Measurements from ENCODE around the gene CHPT1. TPM values are rescaled to one million over a fixed set of nuclear protein-coding genes. Genes with fewer than 3 reads are reported as not detected.
"Not testable (repeated sequence)": the region's sequence is repeated elsewhere in the genome, so short reads cannot be mapped to it uniquely, and the experiment has no call there.

CHPT1 gene
- total and polyA plus RNA-seq, 2 donors from 2014 or later: 32.1 to 65.5 TPM

DNA sequence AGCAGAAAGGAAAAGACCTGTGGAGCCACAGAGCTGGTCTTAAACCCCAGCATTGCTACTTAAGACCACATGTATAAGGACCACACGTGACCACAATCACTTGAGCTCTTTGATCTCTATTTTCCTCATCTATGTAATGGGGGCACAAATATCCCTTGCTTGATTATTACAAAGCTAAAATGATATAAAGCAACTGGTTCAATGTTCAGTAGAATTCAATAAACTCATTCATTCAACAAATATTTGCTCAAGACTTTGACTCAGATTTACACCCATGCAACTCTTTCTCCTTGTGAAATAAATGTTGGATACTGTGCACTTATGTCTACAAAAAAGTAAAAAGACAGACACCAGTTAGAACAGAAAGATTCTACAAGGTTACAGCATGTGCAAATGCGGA lies 21.9 kb upstream of the CHPT1 start:
- peaks cover 0 to 2% (median 0%) of the 10 kb centered on the region in 3 donors for H3K4me1 ChIP-seq (ENCODE audit: control insufficient read depth in 2 of 3, insufficient read depth in 2 of 3, low read depth in 1 of 3, low read length in 3 of 3)
- H3K27ac ChIP-seq (ENCODE audit: low read depth in 2 of 2, low read length in 2 of 2): no peak overlapping the region
- H3K27me3 ChIP-seq (ENCODE audit: control insufficient read depth, insufficient read depth, low read length): no peaks in the 10 kb centered on the region
- TF ChIP-seq, protein P1, sequence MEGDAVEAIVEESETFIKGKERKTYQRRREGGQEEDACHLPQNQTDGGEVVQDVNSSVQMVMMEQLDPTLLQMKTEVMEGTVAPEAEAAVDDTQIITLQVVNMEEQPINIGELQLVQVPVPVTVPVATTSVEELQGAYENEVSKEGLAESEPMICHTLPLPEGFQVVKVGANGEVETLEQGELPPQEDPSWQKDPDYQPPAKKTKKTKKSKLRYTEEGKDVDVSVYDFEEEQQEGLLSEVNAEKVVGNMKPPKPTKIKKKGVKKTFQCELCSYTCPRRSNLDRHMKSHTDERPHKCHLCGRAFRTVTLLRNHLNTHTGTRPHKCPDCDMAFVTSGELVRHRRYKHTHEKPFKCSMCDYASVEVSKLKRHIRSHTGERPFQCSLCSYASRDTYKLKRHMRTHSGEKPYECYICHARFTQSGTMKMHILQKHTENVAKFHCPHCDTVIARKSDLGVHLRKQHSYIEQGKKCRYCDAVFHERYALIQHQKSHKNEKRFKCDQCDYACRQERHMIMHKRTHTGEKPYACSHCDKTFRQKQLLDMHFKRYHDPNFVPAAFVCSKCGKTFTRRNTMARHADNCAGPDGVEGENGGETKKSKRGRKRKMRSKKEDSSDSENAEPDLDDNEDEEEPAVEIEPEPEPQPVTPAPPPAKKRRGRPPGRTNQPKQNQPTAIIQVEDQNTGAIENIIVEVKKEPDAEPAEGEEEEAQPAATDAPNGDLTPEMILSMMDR (IDR thresholded peaks at IDR 0.05; ENCODE audit: borderline replicate concordance, extremely low read depth, insufficient read depth): no peak
- DNase-seq: no peak
- no peak overlapping the region for H3K4me3 ChIP-seq (ENCODE audit: low read length in 3 of 3)
- no peaks in the 10 kb centered on the region for H3K9me3 ChIP-seq (ENCODE audit: control insufficient read depth in 2 of 3, insufficient read depth in 1 of 3, low read length in 3 of 3)
- H3K36me3 ChIP-seq (ENCODE audit: control insufficient read depth in 2 of 3, insufficient read depth in 3 of 3, low read length in 3 of 3): no peaks in the 10 kb centered on the region
- intact Hi-C loops (cut with DNase I): no loop called here
- no peak overlapping the region for H3K9ac ChIP-seq (ENCODE audit: low read length in 3 of 3)
- no peak for FAIRE-seq

DNA sequence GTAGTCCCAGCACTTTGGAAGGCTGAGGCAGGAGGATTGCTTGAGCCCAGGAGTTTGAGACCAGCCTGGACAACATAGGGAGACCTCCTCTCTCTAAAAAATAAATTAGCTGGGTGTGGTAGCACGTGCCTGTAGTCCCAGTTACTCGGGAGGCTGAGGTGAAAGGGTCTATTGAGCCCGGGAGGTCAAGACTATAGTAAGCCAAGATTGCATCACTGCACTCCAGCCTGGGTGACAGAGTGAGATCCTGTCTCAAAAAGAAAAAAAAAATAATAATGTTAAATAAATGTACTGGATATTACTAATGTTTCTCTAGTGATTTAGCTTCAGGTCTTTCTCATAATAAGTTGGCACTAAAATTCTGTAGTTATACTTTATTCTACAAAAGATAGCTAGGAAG lies 20.9 kb upstream of the CHPT1 start:
- H3K9ac ChIP-seq (ENCODE audit: low read length in 3 of 3); H3K27me3 ChIP-seq (ENCODE audit: control insufficient read depth, insufficient read depth, low read length); DNase-seq; H3K9me3 ChIP-seq (ENCODE audit: control insufficient read depth in 2 of 3, insufficient read depth in 1 of 3, low read length in 3 of 3); intact Hi-C loops (cut with DNase I); H3K4me1 ChIP-seq (ENCODE audit: control insufficient read depth in 2 of 3, insufficient read depth in 2 of 3, low read depth in 1 of 3, low read length in 3 of 3); FAIRE-seq; H3K27ac ChIP-seq (ENCODE audit: low read depth in 2 of 2, low read length in 2 of 2); H3K4me3 ChIP-seq (ENCODE audit: low read length in 3 of 3); H3K36me3 ChIP-seq (ENCODE audit: control insufficient read depth in 2 of 3, insufficient read depth in 3 of 3, low read length in 3 of 3): not testable (repeated sequence)

DNA sequence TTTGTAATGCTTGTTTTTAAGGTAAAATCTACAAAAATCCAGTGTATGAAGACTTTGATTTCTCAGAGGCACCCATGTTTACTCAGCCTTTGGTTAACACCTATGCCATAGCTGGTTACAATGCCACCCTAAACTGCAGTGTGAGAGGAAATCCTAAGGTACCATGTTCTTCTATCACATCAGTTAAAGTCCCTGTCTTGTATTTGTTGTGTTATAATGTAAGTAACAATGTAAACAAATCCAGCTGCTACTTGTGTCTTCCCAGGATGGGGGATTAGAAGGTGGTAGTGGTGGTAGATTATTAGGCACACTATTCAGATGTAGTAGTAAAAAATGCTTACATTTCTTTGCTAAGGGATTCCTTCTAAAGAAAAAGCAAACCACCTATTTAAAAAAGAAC lies 19.4 kb upstream of the CHPT1 start:
- FAIRE-seq: no peak
- H3K4me3 ChIP-seq (ENCODE audit: low read length in 3 of 3): no peak overlapping the region

DNA sequence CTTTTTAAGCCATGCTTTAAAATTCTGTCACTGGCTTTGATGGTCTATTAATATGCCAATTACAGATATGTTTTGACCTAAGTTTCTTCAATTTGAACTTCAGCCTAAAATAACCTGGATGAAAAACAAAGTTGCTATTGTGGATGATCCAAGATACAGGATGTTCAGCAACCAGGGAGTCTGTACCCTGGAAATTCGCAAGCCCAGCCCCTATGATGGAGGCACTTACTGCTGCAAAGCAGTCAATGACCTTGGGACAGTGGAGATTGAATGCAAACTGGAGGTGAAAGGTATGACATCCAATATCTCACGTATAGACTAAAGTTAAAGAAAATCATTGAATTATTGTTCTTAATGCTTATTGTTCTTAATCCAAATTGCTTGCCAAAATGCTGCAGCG lies 17.2 kb upstream of the CHPT1 start:
- intact Hi-C loops (cut with DNase I): no loop called here
- no peak overlapping the region for H3K27ac ChIP-seq (ENCODE audit: low read depth in 2 of 2, low read length in 2 of 2)
- no peaks in the 10 kb centered on the region for H3K4me1 ChIP-seq (ENCODE audit: control insufficient read depth in 2 of 3, insufficient read depth in 2 of 3, low read depth in 1 of 3, low read length in 3 of 3)
- H3K4me3 ChIP-seq (ENCODE audit: low read length in 3 of 3): no peak overlapping the region
- no peaks in the 10 kb centered on the region for H3K9me3 ChIP-seq (ENCODE audit: control insufficient read depth in 2 of 3, insufficient read depth in 1 of 3, low read length in 3 of 3)
- no peaks in the 10 kb centered on the region for H3K36me3 ChIP-seq (ENCODE audit: control insufficient read depth in 2 of 3, insufficient read depth in 3 of 3, low read length in 3 of 3)
- DNase-seq (no peak), FAIRE-seq (no peak)
- TF ChIP-seq, protein P1 (IDR thresholded peaks at IDR 0.05; ENCODE audit: borderline replicate concordance, extremely low read depth, insufficient read depth): no peak
- no peaks in the 10 kb centered on the region for H3K27me3 ChIP-seq (ENCODE audit: control insufficient read depth, insufficient read depth, low read length)
- no peak overlapping the region for H3K9ac ChIP-seq (ENCODE audit: low read length in 3 of 3)

More for the DNA sequence above, 19.4 kb upstream of the CHPT1 start:
- TF ChIP-seq, protein P1 (IDR thresholded peaks at IDR 0.05; ENCODE audit: borderline replicate concordance, extremely low read depth, insufficient read depth): no peak
- H3K36me3 ChIP-seq (ENCODE audit: control insufficient read depth in 2 of 3, insufficient read depth in 3 of 3, low read length in 3 of 3): no peaks in the 10 kb centered on the region
- H3K9ac ChIP-seq (ENCODE audit: low read length in 3 of 3): no peak overlapping the region
- H3K9me3 ChIP-seq (ENCODE audit: control insufficient read depth in 2 of 3, insufficient read depth in 1 of 3, low read length in 3 of 3): no peaks in the 10 kb centered on the region
- no peak overlapping the region for H3K27ac ChIP-seq (ENCODE audit: low read depth in 2 of 2, low read length in 2 of 2)
- DNase-seq: no peak
- H3K4me1 ChIP-seq (ENCODE audit: control insufficient read depth in 2 of 3, insufficient read depth in 2 of 3, low read depth in 1 of 3, low read length in 3 of 3): no peaks in the 10 kb centered on the region
- intact Hi-C loops (cut with DNase I): no loop called here
- no peaks in the 10 kb centered on the region for H3K27me3 ChIP-seq (ENCODE audit: control insufficient read depth, insufficient read depth, low read length)
